Upper lobe of left lung (tissue), 6 donors: ENCODE data around the gene PSMD12. TPM values are rescaled to one million over a fixed set of nuclear protein-coding genes. Genes with fewer than 3 reads are reported as not detected.
"Not testable (repeated sequence)": the region's sequence is repeated elsewhere in the genome, so short reads cannot be mapped to it uniquely, and the experiment has no call there.

Experiments
- ATAC-seq, 2 donors: fragments of 200-7000 bp; cut with Tn5 transposase; one replicate each; pipeline ENCODE4 v1.9.1; 2022; ENCODE audit warnings: mild to moderate bottlenecking in 2 of 2, moderate library complexity in 2 of 2; ENCODE audit not compliant: low FRiP score in 2 of 2
- DNase-seq, 2 donors: peaks; one replicate each; pipeline ENCODE4 v3.0.0-alpha.2; 2019 to 2020
- H3K27ac ChIP-seq, 4 donors: fragments of 200-600 bp; sonication (generic); one replicate each; pipeline ENCODE4 v1.5.1; 2016 to 2019
- H3K27me3 ChIP-seq, 4 donors: fragments of 200-600 bp; sonication (generic); one replicate each; pipeline ENCODE4 v1.5.1; 2017 to 2019
- H3K36me3 ChIP-seq, 4 donors: fragments of 200-600 bp; sonication (generic); one replicate each; pipeline ENCODE4 v1.5.1; 2016 to 2019
- H3K4me1 ChIP-seq, 4 donors: fragments of 200-600 bp; sonication (generic); one replicate each; pipeline ENCODE4 v1.5.1; 2018 to 2019
- H3K4me3 ChIP-seq, 4 donors: fragments of 200-600 bp; sonication (generic); one replicate each; pipeline ENCODE4 v1.5.1; 2017 to 2019; ENCODE audit warnings: mild to moderate bottlenecking in 2 of 4, moderate library complexity in 1 of 4
- H3K9me3 ChIP-seq, 4 donors: fragments of 200-600 bp; sonication (generic); one replicate each; pipeline ENCODE4 v1.5.1; 2018 to 2019
- EP300 ChIP-seq, 4 donors: sonication (generic); formaldehyde crosslinking; IDR thresholded peaks; one replicate each; pipeline ENCODE4 v1.5.1; 2017; ENCODE audit warnings: antibody characterized with exemption in 4 of 4, control low read depth in 2 of 4
- POLR2A ChIP-seq, 4 donors: fragments of 450-650 bp; IDR thresholded peaks; one replicate each; pipeline ENCODE4 v1.5.1; 2016 to 2017; ENCODE audit warnings: antibody characterized with exemption in 4 of 4, mild to moderate bottlenecking in 2 of 4
- POLR2AphosphoS5 ChIP-seq, 2 donors: sonication (generic); formaldehyde crosslinking; IDR thresholded peaks; one replicate each; pipeline ENCODE4 v1.5.1; 2017; ENCODE audit warnings: antibody characterized with exemption in 2 of 2
- WGBS, 2 donors: methylation state at CpG; one replicate each; pipeline ENCODE4 v1.1.5; 2017 to 2018; 5-methylcytosine and 5-hydroxymethylcytosine counted together
- total RNA-seq, 6 donors: library from RNA; depleted of rRNA in 4 of 6; stranded (reverse); fragments of >200 nt in 4 of 6; gene quantifications; one replicate each; pipeline versions ENCODE4 v1.1.0 to v1.2.1, GENCODE V29; 2016 to 2021
- TF ChIP-seq, protein P1 (sequence below), 6 experiments: fragments of 450-650 bp in 4 of 6; fragments of 200-600 bp in 2 of 6; sonication (generic) in 2 of 6; IDR thresholded peaks; one replicate each; pipeline ENCODE4 v1.5.1; 2016 to 2019; ENCODE audit warnings: antibody characterized with exemption in 6 of 6
- donor health status: DM: no; HTN: no; CAD: no; lungs with moderate emphysema.
- donor health status: DM: no; HTN: yes; CAD: no; lungs with severe emphysema.

The PSMD12 gene
- total RNA-seq, 6 donors from 2014 or later = 11.9 to 36.9 (median 29.8) TPM

DNA sequence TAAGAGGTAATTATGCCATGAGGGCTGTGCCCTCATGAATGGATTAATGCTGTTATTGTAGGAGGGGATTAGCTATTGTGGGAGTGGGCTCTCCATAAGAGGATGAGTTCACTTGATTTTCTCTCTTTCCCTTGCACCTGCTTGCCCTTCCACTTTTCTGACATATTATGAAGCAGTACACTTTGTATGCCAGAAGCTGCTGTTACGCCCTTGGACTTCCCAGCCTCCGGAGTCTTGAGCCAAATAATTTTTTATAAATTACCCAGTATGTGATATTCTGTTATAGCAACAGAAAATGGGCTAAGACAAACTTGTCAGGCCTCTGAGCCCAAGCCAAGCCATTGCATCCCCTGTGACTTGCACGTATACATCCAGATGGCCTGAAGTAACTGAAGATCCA, 38.4 kb downstream of the PSMD12 start:
- WGBS, 2 donors = 74 to 96% methylated on average over 3 of the region's 3 CpGs
- ATAC-seq (no peak), DNase-seq (no peak)
- TF ChIP-seq POLR2A (IDR thresholded peaks at IDR 0.05) (no peak), EP300 (IDR thresholded peaks at IDR 0.05) (no peak), POLR2AphosphoS5 (IDR thresholded peaks at IDR 0.05) (no peak)
- TF ChIP-seq, protein P1, sequence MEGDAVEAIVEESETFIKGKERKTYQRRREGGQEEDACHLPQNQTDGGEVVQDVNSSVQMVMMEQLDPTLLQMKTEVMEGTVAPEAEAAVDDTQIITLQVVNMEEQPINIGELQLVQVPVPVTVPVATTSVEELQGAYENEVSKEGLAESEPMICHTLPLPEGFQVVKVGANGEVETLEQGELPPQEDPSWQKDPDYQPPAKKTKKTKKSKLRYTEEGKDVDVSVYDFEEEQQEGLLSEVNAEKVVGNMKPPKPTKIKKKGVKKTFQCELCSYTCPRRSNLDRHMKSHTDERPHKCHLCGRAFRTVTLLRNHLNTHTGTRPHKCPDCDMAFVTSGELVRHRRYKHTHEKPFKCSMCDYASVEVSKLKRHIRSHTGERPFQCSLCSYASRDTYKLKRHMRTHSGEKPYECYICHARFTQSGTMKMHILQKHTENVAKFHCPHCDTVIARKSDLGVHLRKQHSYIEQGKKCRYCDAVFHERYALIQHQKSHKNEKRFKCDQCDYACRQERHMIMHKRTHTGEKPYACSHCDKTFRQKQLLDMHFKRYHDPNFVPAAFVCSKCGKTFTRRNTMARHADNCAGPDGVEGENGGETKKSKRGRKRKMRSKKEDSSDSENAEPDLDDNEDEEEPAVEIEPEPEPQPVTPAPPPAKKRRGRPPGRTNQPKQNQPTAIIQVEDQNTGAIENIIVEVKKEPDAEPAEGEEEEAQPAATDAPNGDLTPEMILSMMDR (IDR thresholded peaks at IDR 0.05) = no peak
- no peaks in the 10 kb centered on the region for H3K27me3 ChIP-seq
- H3K4me3 ChIP-seq = no peak overlapping the region
- H3K36me3 ChIP-seq = no peaks in the 10 kb centered on the region
- H3K4me1 ChIP-seq = no peaks in the 10 kb centered on the region
- H3K27ac ChIP-seq = no peak overlapping the region
- peaks cover 0 to 3% (median 0%) of the 10 kb centered on the region in 4 donors for H3K9me3 ChIP-seq

DNA sequence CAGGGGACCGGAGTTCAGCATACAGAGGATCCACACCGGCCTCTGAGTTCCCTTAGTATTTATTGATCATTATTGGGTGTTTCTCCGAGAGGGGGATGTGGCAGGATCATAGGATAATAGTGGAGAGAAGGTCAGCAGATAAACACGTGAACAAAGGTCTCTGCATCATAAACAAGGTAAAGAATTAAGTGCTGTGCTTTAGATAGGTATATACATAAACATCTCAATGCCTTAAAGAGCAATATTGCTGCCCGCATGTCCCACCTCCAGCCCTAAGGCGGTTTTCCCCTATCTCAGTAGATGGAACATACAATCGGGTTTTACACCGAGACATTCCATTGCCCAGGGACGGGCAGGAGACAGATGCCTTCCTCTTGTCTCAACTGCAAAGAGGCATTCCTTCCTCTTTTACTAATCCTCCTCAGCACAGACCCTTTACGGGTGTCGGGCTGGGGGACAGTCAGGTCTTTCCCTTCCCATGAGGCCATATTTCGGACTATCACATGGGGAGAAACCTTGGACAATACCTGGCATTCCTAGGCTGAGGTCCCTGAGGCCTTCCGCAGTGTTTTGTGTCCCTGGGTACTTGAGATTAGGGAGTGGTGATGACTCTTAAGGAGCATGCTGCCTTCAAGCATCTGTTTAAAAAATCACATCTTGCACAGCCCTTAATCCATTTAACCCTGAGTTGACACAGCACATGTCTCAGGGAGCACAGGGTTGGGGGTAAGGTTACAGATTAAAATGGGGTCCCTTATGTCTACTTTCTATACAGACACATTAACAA, 39.2 kb downstream of the PSMD12 start:
- H3K9me3 ChIP-seq, H3K4me3 ChIP-seq, ATAC-seq, DNase-seq, H3K36me3 ChIP-seq, H3K4me1 ChIP-seq, H3K27ac ChIP-seq, H3K27me3 ChIP-seq: not testable (repeated sequence)
- 74 to 81% methylated on average over 12 to 13 of the region's 13 CpGs for WGBS, 2 donors

DNA sequence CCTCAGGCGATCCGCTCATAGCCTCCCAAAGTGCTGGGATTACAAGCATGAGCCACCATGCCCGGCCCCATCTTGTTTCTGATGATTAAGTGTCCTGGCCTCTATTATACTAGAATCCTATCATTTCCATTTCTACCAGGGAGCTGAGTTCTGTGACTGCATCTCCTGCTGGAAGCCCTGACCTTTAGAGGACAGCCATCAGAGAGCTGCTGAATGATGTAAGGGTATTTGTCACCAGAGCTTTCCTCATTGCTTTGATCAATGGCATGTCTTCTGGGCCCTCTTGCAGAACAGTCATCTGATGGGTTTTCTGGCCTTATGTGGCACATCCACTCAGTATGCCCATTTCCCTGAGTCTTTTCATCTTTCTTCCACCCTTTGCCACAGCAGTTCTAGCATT, 39.9 kb downstream of the PSMD12 start:
- DNase-seq = no peak
- WGBS, 2 donors = 97 to 98% methylated on average over 3 of the region's 3 CpGs
- ATAC-seq = no peak
- peaks cover 0 to 3% (median 0%) of the 10 kb centered on the region in 4 donors for H3K9me3 ChIP-seq
- no peaks in the 10 kb centered on the region for H3K36me3 ChIP-seq
- no peaks in the 10 kb centered on the region for H3K27me3 ChIP-seq
- no peaks in the 10 kb centered on the region for H3K4me1 ChIP-seq
- TF ChIP-seq POLR2A (IDR thresholded peaks at IDR 0.05) (no peak), EP300 (IDR thresholded peaks at IDR 0.05) (no peak), POLR2AphosphoS5 (IDR thresholded peaks at IDR 0.05) (no peak)
- TF ChIP-seq, protein P1 (IDR thresholded peaks at IDR 0.05) = no peak
- no peak overlapping the region for H3K27ac ChIP-seq
- H3K4me3 ChIP-seq = no peak overlapping the region

DNA sequence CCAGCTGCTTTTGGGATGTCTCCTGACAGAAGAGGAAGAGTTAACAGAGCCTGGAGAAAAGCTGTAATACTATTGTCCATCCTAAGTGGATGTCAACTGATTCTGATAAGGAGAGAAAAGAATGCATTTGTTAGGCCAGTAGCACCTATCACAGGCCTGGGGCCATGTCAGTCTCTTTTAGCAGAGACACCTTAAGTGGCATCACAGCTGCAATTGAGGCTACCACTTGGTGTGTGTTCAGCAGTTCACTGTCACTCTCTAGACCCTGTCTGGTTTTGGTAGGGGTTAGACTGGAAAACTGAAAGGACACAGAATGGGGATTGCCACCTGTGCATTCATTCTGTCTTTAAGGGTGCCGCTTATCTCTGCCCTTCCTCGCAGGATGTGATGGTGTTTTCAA, 42.0 kb downstream of the PSMD12 start:
- Histone ChIP-seq H3K27ac (no peak overlapping the region), H3K27me3 (no peaks in the 10 kb centered on the region), H3K9me3 (peaks cover 0 to 3% (median 0%) of the 10 kb centered on the region in 4 donors), H3K36me3 (no peaks in the 10 kb centered on the region), H3K4me3 (no peak overlapping the region), H3K4me1 (no peaks in the 10 kb centered on the region)
- TF ChIP-seq EP300 (IDR thresholded peaks at IDR 0.05) (no peak), POLR2A (IDR thresholded peaks at IDR 0.05) (no peak), POLR2AphosphoS5 (IDR thresholded peaks at IDR 0.05) (no peak)
- TF ChIP-seq, protein P1 (IDR thresholded peaks at IDR 0.05) = no peak
- DNase-seq (no peak), ATAC-seq (no peak)
- 86 to 95% methylated on average over 2 of the region's 2 CpGs for WGBS, 2 donors

DNA sequence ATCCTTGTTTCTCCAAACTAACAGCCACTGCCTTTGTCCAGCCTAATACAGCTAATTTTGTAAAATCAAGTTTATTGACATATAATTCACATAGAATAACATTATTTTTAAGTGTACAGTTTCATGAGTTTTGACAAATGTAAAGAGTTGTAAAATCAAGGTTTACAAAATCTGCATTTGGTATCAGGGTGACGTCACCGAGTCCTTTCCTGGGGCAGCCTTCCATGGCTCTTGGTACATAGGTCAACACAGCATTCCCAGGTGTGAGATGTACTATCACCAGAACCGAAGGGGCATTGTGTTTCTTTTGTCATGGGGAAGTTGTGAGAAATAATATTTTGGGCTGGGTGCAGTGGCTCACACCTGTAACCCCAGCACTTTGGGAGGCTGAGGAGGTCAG, 42.9 kb downstream of the PSMD12 start:
- ATAC-seq (no peak), DNase-seq (no peak)
- no peaks in the 10 kb centered on the region for H3K27me3 ChIP-seq
- TF ChIP-seq, protein P1 (IDR thresholded peaks at IDR 0.05) = no peak
- no peak for TF ChIP-seq POLR2A (IDR thresholded peaks at IDR 0.05)
- no peak for TF ChIP-seq EP300 (IDR thresholded peaks at IDR 0.05)
- TF ChIP-seq POLR2AphosphoS5 (IDR thresholded peaks at IDR 0.05) = no peak
- no peaks in the 10 kb centered on the region for H3K36me3 ChIP-seq
- H3K27ac ChIP-seq = no peak overlapping the region
- H3K4me1 ChIP-seq = no peaks in the 10 kb centered on the region
- 83 to 94% methylated on average over 3 of the region's 3 CpGs for WGBS, 2 donors
- peaks cover 0 to 3% (median 0%) of the 10 kb centered on the region in 4 donors for H3K9me3 ChIP-seq
- H3K4me3 ChIP-seq = no peak overlapping the region
